Brain microvascular endothelial cell (primary cell): Measurements from ENCODE around the gene MEX3C.

Source experiments
- DNase-seq: peaks from one replicate; pipeline ENCODE4 v3.0.0-alpha.2; 2020
- H3K27ac ChIP-seq: fragments of 250-450 bp; sonication (Bioruptor Pico); 2 replicates; pipeline ENCODE4 v1.5.1; 2020; ENCODE audit warnings: mild to moderate bottlenecking, moderate library complexity
- H3K27me3 ChIP-seq: fragments of 250-450 bp; sonication (Bioruptor Pico); replicated peaks from 2 replicates; pipeline ENCODE4 v1.5.1; 2020; ENCODE audit warnings: mild to moderate bottlenecking
- H3K36me3 ChIP-seq: fragments of 250-450 bp; sonication (Bioruptor Pico); replicated peaks from 2 replicates; pipeline ENCODE4 v1.5.1; 2020; ENCODE audit warnings: mild to moderate bottlenecking
- H3K4me3 ChIP-seq: 2 replicates; pipeline ENCODE4 v1.5.1; 2011; ENCODE audit warnings: low read depth, mild to moderate bottlenecking, control low read depth, low read length, moderate library complexity
- in situ Hi-C: cut with HindIII; loops from 2 replicates; pipeline ENCODE4 v1.10.0; 2017; ENCODE audit warnings: low sequenced_read_pairs, low pct_ligation_motif_present
- TF ChIP-seq, protein P1 (sequence below): IDR thresholded peaks from 2 replicates; pipeline ENCODE4 v1.5.1; 2011; ENCODE audit warnings: low read depth, mild to moderate bottlenecking, moderate library complexity, low read length, control low read depth, inconsistent platforms; ENCODE audit errors: missing control alignments

The MEX3C gene

DNA sequence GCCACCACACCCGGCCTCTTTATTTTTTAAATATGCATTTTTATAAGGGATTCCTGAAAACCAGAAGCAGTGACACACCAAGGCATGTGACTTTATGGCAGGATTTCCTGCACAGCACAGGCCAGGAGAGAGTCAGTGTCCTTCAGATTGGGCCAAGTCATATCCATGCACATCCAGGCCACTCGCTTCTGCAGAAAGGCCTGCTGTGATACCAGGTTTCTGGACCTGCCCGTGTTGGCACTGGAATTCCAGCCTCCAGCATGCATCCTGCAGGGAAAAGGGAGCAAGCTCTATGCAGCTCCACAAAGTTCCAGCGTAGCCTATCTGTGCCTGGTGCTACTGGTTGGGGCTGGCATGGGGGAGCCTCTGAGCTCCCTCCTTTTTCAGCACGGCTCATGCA lies 36.8 kb downstream of the MEX3C start:
- TF ChIP-seq, protein P1, sequence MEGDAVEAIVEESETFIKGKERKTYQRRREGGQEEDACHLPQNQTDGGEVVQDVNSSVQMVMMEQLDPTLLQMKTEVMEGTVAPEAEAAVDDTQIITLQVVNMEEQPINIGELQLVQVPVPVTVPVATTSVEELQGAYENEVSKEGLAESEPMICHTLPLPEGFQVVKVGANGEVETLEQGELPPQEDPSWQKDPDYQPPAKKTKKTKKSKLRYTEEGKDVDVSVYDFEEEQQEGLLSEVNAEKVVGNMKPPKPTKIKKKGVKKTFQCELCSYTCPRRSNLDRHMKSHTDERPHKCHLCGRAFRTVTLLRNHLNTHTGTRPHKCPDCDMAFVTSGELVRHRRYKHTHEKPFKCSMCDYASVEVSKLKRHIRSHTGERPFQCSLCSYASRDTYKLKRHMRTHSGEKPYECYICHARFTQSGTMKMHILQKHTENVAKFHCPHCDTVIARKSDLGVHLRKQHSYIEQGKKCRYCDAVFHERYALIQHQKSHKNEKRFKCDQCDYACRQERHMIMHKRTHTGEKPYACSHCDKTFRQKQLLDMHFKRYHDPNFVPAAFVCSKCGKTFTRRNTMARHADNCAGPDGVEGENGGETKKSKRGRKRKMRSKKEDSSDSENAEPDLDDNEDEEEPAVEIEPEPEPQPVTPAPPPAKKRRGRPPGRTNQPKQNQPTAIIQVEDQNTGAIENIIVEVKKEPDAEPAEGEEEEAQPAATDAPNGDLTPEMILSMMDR, result no peak
- no peak for DNase-seq
- in situ Hi-C loops, result no loop called here
- H3K4me3 ChIP-seq, result no peak overlapping the region
- no peaks in the 10 kb centered on the region for H3K27me3 ChIP-seq
- H3K27ac ChIP-seq, result no peak overlapping the region
- no peaks in the 10 kb centered on the region for H3K36me3 ChIP-seq

DNA sequence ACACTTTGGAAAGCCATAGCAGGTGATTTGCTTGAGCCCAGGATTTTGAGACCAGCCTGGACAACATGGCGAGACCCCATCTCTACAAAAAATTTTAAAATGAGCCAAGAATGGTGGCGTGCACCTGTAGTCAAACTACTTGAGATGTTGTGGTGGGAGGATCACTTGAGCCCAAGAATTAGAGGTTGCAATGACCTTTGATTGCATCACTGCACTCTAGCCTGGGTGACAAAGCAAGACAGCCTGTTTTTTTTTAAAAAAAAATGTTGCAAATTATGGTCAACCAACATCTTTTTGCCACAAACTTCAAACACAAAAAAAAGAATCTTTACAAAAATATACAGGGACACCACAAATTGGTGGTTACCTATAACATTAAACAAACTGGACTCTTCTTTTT lies 40.3 kb downstream of the MEX3C start:
- no peaks in the 10 kb centered on the region for H3K27me3 ChIP-seq

DNA sequence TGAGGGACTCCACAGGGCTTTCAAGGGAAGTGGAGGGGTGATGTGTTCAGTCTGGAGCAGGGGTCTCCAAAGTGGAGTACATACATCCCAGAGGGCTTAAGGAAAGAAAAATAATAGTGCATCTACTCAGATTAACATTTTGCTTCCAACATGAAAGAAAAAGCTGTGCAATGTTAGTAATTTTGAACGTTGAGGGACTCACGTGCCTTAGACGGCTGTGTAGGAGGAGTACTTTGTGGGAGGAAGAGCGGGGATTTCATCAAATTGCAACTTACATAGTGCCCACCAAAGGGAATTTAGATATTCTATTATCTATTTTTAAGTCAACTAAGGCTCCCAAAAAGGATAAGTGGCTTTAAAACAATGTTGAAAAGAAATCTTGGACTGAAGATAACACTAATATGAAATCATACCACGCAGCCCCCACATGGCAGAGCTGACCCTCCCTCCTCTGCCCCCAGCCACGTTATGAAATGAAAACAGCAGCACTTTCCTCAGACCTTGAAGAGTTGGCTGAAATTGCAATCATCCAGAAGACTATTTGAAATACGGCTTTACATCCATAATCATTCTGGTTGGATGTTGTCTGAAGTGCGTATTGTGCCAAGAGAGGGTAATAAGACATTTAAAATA lies 42.9 kb downstream of the MEX3C start:
- TF ChIP-seq, protein P1, result no peak
- H3K4me3 ChIP-seq, result no peak overlapping the region
- H3K27me3 ChIP-seq, result no peaks in the 10 kb centered on the region
- no peak for DNase-seq
- H3K36me3 ChIP-seq, result no peaks in the 10 kb centered on the region
- in situ Hi-C loops, result no loop called here
- no peak overlapping the region for H3K27ac ChIP-seq

More for the DNA sequence above, 40.3 kb downstream of the MEX3C start:
- DNase-seq, result no peak
- no peak overlapping the region for H3K27ac ChIP-seq
- TF ChIP-seq, protein P1, result no peak
- H3K4me3 ChIP-seq, result no peak overlapping the region
- in situ Hi-C loops, result no loop called here
- H3K36me3 ChIP-seq, result no peaks in the 10 kb centered on the region

DNA sequence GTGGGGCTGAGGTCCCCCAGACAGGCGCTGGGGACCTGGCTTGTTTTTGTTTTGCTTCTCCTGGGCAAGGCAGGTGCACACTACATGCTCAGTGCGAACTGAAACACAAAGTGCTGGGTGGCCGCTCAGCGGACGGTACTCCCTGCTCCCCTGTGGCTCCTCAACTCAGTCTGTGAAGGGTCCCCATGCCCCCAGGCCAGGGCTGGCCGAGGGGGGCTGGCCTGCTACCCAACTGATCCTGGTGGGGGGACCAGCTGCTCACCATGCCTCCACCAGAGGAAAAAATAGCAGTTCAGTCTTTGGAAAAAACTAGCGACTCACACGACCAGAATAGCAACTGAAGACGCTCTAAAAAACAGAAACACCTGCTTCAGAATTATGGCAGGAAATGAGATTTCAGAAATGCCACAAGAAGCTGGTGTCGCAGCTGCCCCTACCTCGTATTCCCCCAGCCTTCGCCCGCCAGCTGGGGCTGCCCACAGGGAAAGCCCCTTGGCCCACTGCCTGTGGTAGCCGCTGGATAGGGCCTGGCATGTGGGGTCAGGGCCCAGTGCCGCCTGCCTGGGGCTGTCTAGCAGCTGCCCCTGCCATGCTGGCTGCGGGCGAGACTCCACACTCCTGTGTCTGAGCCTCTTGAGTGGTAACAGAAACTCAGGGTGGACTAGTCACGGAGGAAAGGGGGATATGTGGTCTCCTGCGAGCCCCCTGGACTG lies 43.7 kb downstream of the MEX3C start:
- no peak overlapping the region for H3K27ac ChIP-seq
- TF ChIP-seq, protein P1, result no peak
- no peak for DNase-seq
- H3K36me3 ChIP-seq, result no peaks in the 10 kb centered on the region
- H3K27me3 ChIP-seq, result no peaks in the 10 kb centered on the region
- in situ Hi-C loops, result no loop called here
- no peak overlapping the region for H3K4me3 ChIP-seq

DNA sequence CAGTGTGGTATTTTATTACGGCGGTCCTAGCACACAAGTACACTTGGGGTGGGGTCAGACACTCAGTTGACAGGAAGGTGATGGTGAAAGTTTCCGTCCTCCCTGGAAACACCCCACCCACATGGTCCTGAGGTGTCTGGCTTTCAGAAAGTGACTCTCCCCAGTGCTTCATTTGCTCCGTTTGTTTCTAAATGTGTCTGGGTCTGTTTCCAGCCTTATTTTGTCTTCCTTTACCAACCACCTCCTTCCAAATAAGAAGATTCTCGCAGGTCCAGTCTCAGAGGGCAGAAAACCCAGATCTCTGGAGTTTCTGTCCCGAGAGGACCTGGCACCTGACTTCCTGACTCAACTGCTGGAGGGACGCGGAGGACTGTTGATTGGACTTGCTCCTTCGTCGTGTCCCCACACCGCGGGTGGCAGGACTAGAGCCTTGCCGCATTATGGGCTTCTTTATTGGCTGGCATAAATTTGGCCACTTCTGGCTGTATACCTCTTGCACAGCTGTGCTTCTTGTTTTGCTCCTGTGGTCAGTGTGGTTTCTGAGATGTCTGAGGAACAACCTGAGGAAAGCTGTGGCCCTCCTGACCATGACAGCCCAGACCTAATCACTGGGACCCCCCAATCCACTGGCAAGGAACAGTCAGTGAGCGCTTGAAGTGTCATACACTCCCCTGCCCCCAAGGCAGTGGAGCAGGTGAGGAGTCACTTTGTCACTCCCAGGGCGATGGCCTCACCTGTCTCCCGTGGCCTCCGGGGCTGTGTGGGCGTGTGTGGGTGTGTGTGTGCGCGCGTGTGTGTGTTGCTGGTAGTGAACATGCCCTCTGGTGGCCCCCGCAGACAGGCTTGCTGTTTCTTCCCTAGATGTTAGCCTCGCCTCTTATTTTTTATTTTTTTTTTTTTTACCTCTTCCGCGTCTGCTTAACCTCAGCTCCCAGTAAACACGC lies 45.6 kb downstream of the MEX3C start:
- in situ Hi-C loops, result no loop called here
- Histone ChIP-seq H3K27me3 (no peaks in the 10 kb centered on the region), H3K4me3 (no peak overlapping the region), H3K27ac (no peak overlapping the region), H3K36me3 (no peaks in the 10 kb centered on the region)
- DNase-seq, result no peak
- TF ChIP-seq, protein P1, result no peak
